Neural cell (in vitro differentiated cells): ENCODE results near the gene ZCCHC2. TPM values are rescaled to one million over a fixed set of nuclear protein-coding genes. Genes with fewer than 3 reads are reported as not detected.

Experiments
- H2AFZ ChIP-seq: fragments of 200-600, 300-800 bp; sonication (generic), shearing (Covaris generic); 2 replicates; pipeline ENCODE4 v1.6.0; 2014; ENCODE audit warnings: low read depth, mild to moderate bottlenecking, antibody characterized with exemption, low read length, moderate library complexity
- H3F3A ChIP-seq: fragments of 200-600 bp; shearing (Covaris generic); 2 replicates; pipeline ENCODE4 v1.6.1; 2016; ENCODE audit warnings: mild to moderate bottlenecking, moderate library complexity, mixed read lengths, antibody characterized with exemption, low read length; ENCODE audit not compliant: insufficient read depth, poor library complexity, severe bottlenecking
- H3K27ac ChIP-seq: fragments of 200-600, 300-800 bp; sonication (generic), shearing (Covaris generic); 2 replicates; pipeline ENCODE4 v1.5.1; 2014; ENCODE audit warnings: mild to moderate bottlenecking, low read length, moderate library complexity
- H3K27me3 ChIP-seq: fragments of 300-800, 200-600 bp; sonication (generic), shearing (Covaris generic); 2 replicates; pipeline ENCODE4 v1.6.0; 2014; ENCODE audit warnings: mild to moderate bottlenecking, low read depth, low read length, moderate library complexity; ENCODE audit not compliant: insufficient read depth
- H3K36me3 ChIP-seq: fragments of 300-800, 200-600 bp; sonication (generic), shearing (Covaris generic); 2 replicates; pipeline ENCODE4 v1.5.1; 2014; ENCODE audit warnings: mild to moderate bottlenecking, antibody characterized with exemption, low read length, moderate library complexity; ENCODE audit not compliant: insufficient read depth
- H3K4me2 ChIP-seq: fragments of 300-800, 200-600 bp; sonication (generic), shearing (Covaris generic); 2 replicates; pipeline ENCODE4 v1.6.0; 2014; ENCODE audit warnings: mild to moderate bottlenecking, low read length
- H3K4me3 ChIP-seq: fragments of 300-800, 200-600 bp; sonication (generic), shearing (Covaris generic); 2 replicates; pipeline ENCODE4 v1.5.1; 2014; ENCODE audit warnings: mild to moderate bottlenecking, low read length, moderate library complexity
- H3K79me2 ChIP-seq: fragments of 200-600 bp; shearing (Covaris generic); replicated peaks from 2 replicates; pipeline ENCODE4 v1.6.0; 2014; ENCODE audit warnings: mild to moderate bottlenecking, low read length, moderate library complexity; ENCODE audit not compliant: insufficient read depth
- H3K9ac ChIP-seq: fragments of 300-800, 200-600 bp; sonication (generic), shearing (Covaris generic); 2 replicates; pipeline ENCODE4 v1.6.1; 2016; ENCODE audit warnings: mild to moderate bottlenecking, low read length, mixed read lengths
- H3K9me2 ChIP-seq: fragments of 200-600 bp; shearing (Covaris generic); 2 replicates; pipeline ENCODE4 v1.6.1; 2016; ENCODE audit warnings: mild to moderate bottlenecking, low read length, mixed read lengths; ENCODE audit not compliant: insufficient read depth
- H3K9me3 ChIP-seq: fragments of 200-600, 300-800 bp; sonication (generic), shearing (Covaris generic); 2 replicates; pipeline ENCODE4 v1.6.1; 2016; ENCODE audit warnings: mild to moderate bottlenecking, mixed run types, low read length, moderate library complexity, mixed read lengths
- H4K20me1 ChIP-seq: fragments of 200-600 bp; shearing (Covaris generic); 2 replicates; pipeline ENCODE4 v1.6.1; 2016; ENCODE audit warnings: mild to moderate bottlenecking, mixed run types; ENCODE audit not compliant: insufficient read depth
- EP300 ChIP-seq: fragments of 450-650 bp; conservative IDR thresholded peaks from 2 replicates; pipeline ENCODE4 v1.6.1; 2014; ENCODE audit warnings: antibody characterized with exemption, mild to moderate bottlenecking, moderate library complexity; ENCODE audit not compliant: poor library complexity, severe bottlenecking
- EZH2 ChIP-seq: fragments of 200-600, 300-800 bp; shearing (Covaris generic), sonication (generic); IDR thresholded peaks from 2 replicates; pipeline ENCODE4 v1.6.1; 2014; ENCODE audit warnings: antibody characterized with exemption, low read length, borderline replicate concordance, mild to moderate bottlenecking; ENCODE audit not compliant: insufficient read depth, poor library complexity, severe bottlenecking
- MXI1 ChIP-seq: fragments of 450-650 bp; conservative IDR thresholded peaks from 2 replicates; pipeline ENCODE4 v1.6.1; 2014; ENCODE audit warnings: antibody characterized with exemption, mild to moderate bottlenecking; ENCODE audit not compliant: poor library complexity, severe bottlenecking
- POLR2AphosphoS5 ChIP-seq: IDR thresholded peaks from 2 replicates; pipeline ENCODE4 v1.6.1; 2012
- RAD21 ChIP-seq: fragments of 450-650 bp; conservative IDR thresholded peaks from 2 replicates; pipeline ENCODE4 v1.6.1; 2014; ENCODE audit warnings: antibody characterized with exemption, mild to moderate bottlenecking, moderate library complexity
- SMC3 ChIP-seq: fragments of 450-650 bp; conservative IDR thresholded peaks from 2 replicates; pipeline ENCODE4 v1.6.1; 2014; ENCODE audit warnings: antibody characterized with exemption, mild to moderate bottlenecking, moderate library complexity; ENCODE audit not compliant: poor library complexity
- TAF1 ChIP-seq: IDR thresholded peaks from 2 replicates; pipeline ENCODE4 v1.6.1; 2012; ENCODE audit warnings: low read depth
- polyA plus RNA-seq: library from polyadenylated mRNA; depleted of rRNA; stranded (reverse); fragments of >200 nt; gene quantifications from 2 replicates; pipeline ENCODE4 v1.2.3, GENCODE V29; 2014
- TF ChIP-seq, protein P1 (sequence below): IDR thresholded peaks from 2 replicates; pipeline ENCODE4 v1.6.1; 2012; ENCODE audit warnings: borderline replicate concordance
- TF ChIP-seq, protein P2 (sequence below): fragments of 450-650 bp; IDR thresholded peaks from 2 replicates; pipeline ENCODE4 v1.5.1; 2014; ENCODE audit warnings: antibody characterized with exemption, mild to moderate bottlenecking, moderate library complexity; ENCODE audit not compliant: poor library complexity, severe bottlenecking

ZCCHC2 gene
- polyA plus RNA-seq, 1 donor from 2014 or later: 3.8 TPM

DNA sequence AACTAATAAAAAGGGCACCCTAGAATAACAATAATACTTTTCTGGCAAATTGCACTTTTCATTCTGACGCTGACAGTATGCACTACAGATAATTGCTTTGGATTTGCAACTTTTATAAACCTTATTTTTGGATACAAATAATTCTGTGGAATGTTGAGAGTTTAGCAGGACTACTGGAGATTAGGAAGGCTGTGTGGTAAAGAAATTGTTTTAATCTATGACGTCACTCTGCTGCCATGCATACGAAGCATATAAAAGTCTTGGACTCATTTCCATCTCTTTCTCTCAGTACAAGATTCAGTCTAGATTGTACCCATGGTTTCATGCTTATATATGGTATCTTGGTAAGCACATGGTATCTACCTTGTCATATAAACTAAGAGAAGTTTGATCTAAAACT lies 28.1 kb upstream of the ZCCHC2 start:
- no peaks in the 10 kb centered on the region for H3F3A ChIP-seq
- H3K79me2 ChIP-seq: no peaks in the 10 kb centered on the region
- no peak overlapping the region for H2AFZ ChIP-seq
- no peak overlapping the region for H3K4me3 ChIP-seq
- H3K27me3 ChIP-seq: no peaks in the 10 kb centered on the region
- no peak overlapping the region for H3K27ac ChIP-seq
- H3K4me2 ChIP-seq: no peak overlapping the region
- TF ChIP-seq SMC3 (no peak), EP300 (no peak), EZH2 (no peak), RAD21 (no peak), MXI1 (no peak), TAF1 (no peak), POLR2AphosphoS5 (no peak)
- TF ChIP-seq, protein P1, sequence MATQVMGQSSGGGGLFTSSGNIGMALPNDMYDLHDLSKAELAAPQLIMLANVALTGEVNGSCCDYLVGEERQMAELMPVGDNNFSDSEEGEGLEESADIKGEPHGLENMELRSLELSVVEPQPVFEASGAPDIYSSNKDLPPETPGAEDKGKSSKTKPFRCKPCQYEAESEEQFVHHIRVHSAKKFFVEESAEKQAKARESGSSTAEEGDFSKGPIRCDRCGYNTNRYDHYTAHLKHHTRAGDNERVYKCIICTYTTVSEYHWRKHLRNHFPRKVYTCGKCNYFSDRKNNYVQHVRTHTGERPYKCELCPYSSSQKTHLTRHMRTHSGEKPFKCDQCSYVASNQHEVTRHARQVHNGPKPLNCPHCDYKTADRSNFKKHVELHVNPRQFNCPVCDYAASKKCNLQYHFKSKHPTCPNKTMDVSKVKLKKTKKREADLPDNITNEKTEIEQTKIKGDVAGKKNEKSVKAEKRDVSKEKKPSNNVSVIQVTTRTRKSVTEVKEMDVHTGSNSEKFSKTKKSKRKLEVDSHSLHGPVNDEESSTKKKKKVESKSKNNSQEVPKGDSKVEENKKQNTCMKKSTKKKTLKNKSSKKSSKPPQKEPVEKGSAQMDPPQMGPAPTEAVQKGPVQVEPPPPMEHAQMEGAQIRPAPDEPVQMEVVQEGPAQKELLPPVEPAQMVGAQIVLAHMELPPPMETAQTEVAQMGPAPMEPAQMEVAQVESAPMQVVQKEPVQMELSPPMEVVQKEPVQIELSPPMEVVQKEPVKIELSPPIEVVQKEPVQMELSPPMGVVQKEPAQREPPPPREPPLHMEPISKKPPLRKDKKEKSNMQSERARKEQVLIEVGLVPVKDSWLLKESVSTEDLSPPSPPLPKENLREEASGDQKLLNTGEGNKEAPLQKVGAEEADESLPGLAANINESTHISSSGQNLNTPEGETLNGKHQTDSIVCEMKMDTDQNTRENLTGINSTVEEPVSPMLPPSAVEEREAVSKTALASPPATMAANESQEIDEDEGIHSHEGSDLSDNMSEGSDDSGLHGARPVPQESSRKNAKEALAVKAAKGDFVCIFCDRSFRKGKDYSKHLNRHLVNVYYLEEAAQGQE: no peak
- TF ChIP-seq, protein P2, sequence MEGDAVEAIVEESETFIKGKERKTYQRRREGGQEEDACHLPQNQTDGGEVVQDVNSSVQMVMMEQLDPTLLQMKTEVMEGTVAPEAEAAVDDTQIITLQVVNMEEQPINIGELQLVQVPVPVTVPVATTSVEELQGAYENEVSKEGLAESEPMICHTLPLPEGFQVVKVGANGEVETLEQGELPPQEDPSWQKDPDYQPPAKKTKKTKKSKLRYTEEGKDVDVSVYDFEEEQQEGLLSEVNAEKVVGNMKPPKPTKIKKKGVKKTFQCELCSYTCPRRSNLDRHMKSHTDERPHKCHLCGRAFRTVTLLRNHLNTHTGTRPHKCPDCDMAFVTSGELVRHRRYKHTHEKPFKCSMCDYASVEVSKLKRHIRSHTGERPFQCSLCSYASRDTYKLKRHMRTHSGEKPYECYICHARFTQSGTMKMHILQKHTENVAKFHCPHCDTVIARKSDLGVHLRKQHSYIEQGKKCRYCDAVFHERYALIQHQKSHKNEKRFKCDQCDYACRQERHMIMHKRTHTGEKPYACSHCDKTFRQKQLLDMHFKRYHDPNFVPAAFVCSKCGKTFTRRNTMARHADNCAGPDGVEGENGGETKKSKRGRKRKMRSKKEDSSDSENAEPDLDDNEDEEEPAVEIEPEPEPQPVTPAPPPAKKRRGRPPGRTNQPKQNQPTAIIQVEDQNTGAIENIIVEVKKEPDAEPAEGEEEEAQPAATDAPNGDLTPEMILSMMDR: no peak
- no peak overlapping the region for H3K9ac ChIP-seq
- no peaks in the 10 kb centered on the region for H3K9me3 ChIP-seq
- no peaks in the 10 kb centered on the region for H3K9me2 ChIP-seq
- H4K20me1 ChIP-seq: no peaks in the 10 kb centered on the region
- no peaks in the 10 kb centered on the region for H3K36me3 ChIP-seq

DNA sequence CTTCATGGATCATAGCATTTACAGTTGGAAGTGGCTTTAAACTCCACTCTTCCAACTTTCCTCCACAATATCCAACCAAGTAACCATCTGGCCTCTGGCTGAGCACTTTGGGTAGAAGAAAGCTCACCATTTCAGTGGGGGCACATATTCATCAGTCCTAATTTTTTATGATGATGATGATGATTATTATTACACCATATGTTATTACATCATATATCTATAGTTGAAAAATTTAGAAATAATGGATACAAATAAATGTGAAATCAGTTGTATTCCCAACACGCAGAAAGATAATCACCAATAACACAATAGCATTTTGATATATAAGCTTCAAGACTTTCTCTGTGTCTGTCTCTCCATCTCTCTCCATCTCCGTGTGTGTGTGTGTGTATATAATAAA lies 26.6 kb upstream of the ZCCHC2 start:
- no peaks in the 10 kb centered on the region for H3K9me2 ChIP-seq
- TF ChIP-seq SMC3 (no peak), RAD21 (no peak), POLR2AphosphoS5 (no peak), EP300 (no peak), TAF1 (no peak)
- TF ChIP-seq, protein P2: no peak
- H4K20me1 ChIP-seq: no peaks in the 10 kb centered on the region
- H3K4me3 ChIP-seq: no peak overlapping the region
- no peaks in the 10 kb centered on the region for H3K9me3 ChIP-seq
- no peaks in the 10 kb centered on the region for H3F3A ChIP-seq
- H3K9ac ChIP-seq: no peak overlapping the region
- H3K27ac ChIP-seq: no peak overlapping the region
- H3K79me2 ChIP-seq: no peaks in the 10 kb centered on the region
- H3K27me3 ChIP-seq: no peaks in the 10 kb centered on the region
- no peaks in the 10 kb centered on the region for H3K36me3 ChIP-seq
- no peak overlapping the region for H3K4me2 ChIP-seq
- H2AFZ ChIP-seq: no peak overlapping the region
